NB4 (cell line): Measurements from ENCODE around the gene RPP25.

ENCODE experiments used
- DNase-seq: peaks from one replicate; pipeline ENCODE4 v3.0.0; 2010; ENCODE audit warnings: low read depth
- H3K4me3 ChIP-seq: one replicate; pipeline ENCODE4 v1.5.1; 2011; ENCODE audit warnings: mild to moderate bottlenecking, low read depth, low read length, moderate library complexity
- CTCF ChIP-seq: IDR thresholded peaks from one replicate; pipeline ENCODE4 v1.5.1; 2012; ENCODE audit warnings: low read depth, low read length
- MAX ChIP-seq: IDR thresholded peaks from 2 replicates; pipeline ENCODE4 v1.6.1; 2011; ENCODE audit warnings: low read depth, low read length
- MYC ChIP-seq: IDR thresholded peaks from 2 replicates; pipeline ENCODE4 v1.6.1; 2011; ENCODE audit warnings: low read depth, low read length
- POLR2A ChIP-seq: IDR thresholded peaks from 2 replicates; pipeline ENCODE4 v1.6.1; 2011; ENCODE audit warnings: mild to moderate bottlenecking; ENCODE audit not compliant: insufficient read length; ENCODE audit errors: extremely low read depth

RPP25 gene

GRCh38 chr15:74976159-74976558 lies 19.6 kb upstream of the RPP25 start:
- no peak for DNase-seq
- H3K4me3 ChIP-seq = no peak overlapping the region
- TF ChIP-seq CTCF (no peak), MAX (no peak)

- DNase-seq = no peak
- H3K4me3 ChIP-seq = no peak overlapping the region
- TF ChIP-seq CTCF (no peak), POLR2A (no peak)
Measured at GRCh38 chr15:74967670-74968069, 11.1 kb upstream of the RPP25 start.

- TF ChIP-seq POLR2A (no peak), CTCF (no peak), MAX (no peak), MYC (no peak)
- DNase-seq = no peak
- H3K4me3 ChIP-seq = no peak overlapping the region
Measured at GRCh38 chr15:74964794-74965193, 8.2 kb upstream of the RPP25 start.

GRCh38 chr15:74963213-74963612 lies 6.6 kb upstream of the RPP25 start:
- no peak for DNase-seq
- TF ChIP-seq MYC (no peak), MAX (no peak), CTCF (no peak), POLR2A (no peak)
- no peak overlapping the region for H3K4me3 ChIP-seq

- no peak overlapping the region for H3K4me3 ChIP-seq
- no peak for TF ChIP-seq CTCF
- DNase-seq = no peak
Measured at GRCh38 chr15:74962671-74963070, 6.1 kb upstream of the RPP25 start.

GRCh38 chr15:74962219-74962618 lies 5.6 kb upstream of the RPP25 start:
- no peak for DNase-seq
- H3K4me3 ChIP-seq = no peak overlapping the region
- TF ChIP-seq MYC (no peak), POLR2A (no peak), MAX (no peak), CTCF (no peak)
